GM18951 (cell line): ENCODE data around the gene XRCC1.

Experiments used
- POLR2A ChIP-seq: IDR thresholded peaks from 4 replicates; pipeline ENCODE4 v1.6.1; 2011; ENCODE audit warnings: mild to moderate bottlenecking; ENCODE audit not compliant: insufficient read length, insufficient read depth; ENCODE audit errors: extremely low read depth
- in situ Hi-C: fragments of 300-500 bp; cut with MboI; formaldehyde crosslinking; loops from one replicate; pipeline ENCODE4 v1.12.0; 2022; ENCODE audit warnings: low sequenced_read_pairs, mixed read lengths, inconsistent platforms; ENCODE audit not compliant: unreplicated experiment

The XRCC1 gene

GRCh38 chr19:43575156-43575950 is at the start of gene XRCC1, which contains the start of gene PINLYP:
TSS of gene XRCC1 (minus strand) at chr19:43575527. CDS start at chr19:43575458, 69 bp downstream.
TSS of gene PINLYP (plus strand) at chr19:43575801. CDS start at chr19:43577192, 1,391 bp downstream.
- in situ Hi-C loops, result no loop called here
- peak; percentile 68 for TF ChIP-seq POLR2A

- in situ Hi-C loops, result no loop called here
- no peak for TF ChIP-seq POLR2A
Observed at GRCh38 chr19:43624933-43625332, 49.6 kb upstream of the XRCC1 start.

- in situ Hi-C loops, result no loop called here
Observed at GRCh38 chr19:43623889-43624670, 48.8 kb upstream of the XRCC1 start.

GRCh38 chr19:43622956-43623355 is 47.6 kb upstream of the XRCC1 start:
- in situ Hi-C loops, result no loop called here
- TF ChIP-seq POLR2A, result no peak

More at GRCh38 chr19:43623889-43624670, 48.8 kb upstream of the XRCC1 start:
- no peak for TF ChIP-seq POLR2A

GRCh38 chr19:43622070-43622469 is 46.7 kb upstream of the XRCC1 start:
- no peak for TF ChIP-seq POLR2A
- in situ Hi-C loops, result no loop called here

GRCh38 chr19:43620061-43621001 is 45.0 kb upstream of the XRCC1 start:
- TF ChIP-seq POLR2A, result no peak
- in situ Hi-C loops, result no loop called here

- peak; percentile 91 for TF ChIP-seq POLR2A
- in situ Hi-C loops, result no loop called here
Observed at GRCh38 chr19:43619262-43620060, 44.1 kb upstream of the XRCC1 start, which contains the start of gene ZNF428. TSS of gene ZNF428 (minus strand) at chr19:43619629. CDS start at chr19:43614304, 5,325 bp downstream.

GRCh38 chr19:43618921-43619261 is 43.6 kb upstream of the XRCC1 start:
- in situ Hi-C loops, result no loop called here
- no peak for TF ChIP-seq POLR2A

GRCh38 chr19:43616954-43617353 is 41.6 kb upstream of the XRCC1 start:
- no peak for TF ChIP-seq POLR2A
- in situ Hi-C loops, result no loop called here

- no peak for TF ChIP-seq POLR2A
- in situ Hi-C loops, result no loop called here
Observed at GRCh38 chr19:43616306-43616705, 41.0 kb upstream of the XRCC1 start.

- no peak for TF ChIP-seq POLR2A
- in situ Hi-C loops, result no loop called here
Observed at GRCh38 chr19:43612374-43612773, 37.0 kb upstream of the XRCC1 start.

- no peak for TF ChIP-seq POLR2A
- in situ Hi-C loops, result no loop called here
Observed at GRCh38 chr19:43611788-43612187, 36.5 kb upstream of the XRCC1 start, which contains the start of gene SRRM5. TSS of gene SRRM5 (plus strand) at chr19:43612088. CDS start at chr19:43612122, 34 bp downstream.
